K562 (cell line): ENCODE data around the gene SLC4A2. TPM values are rescaled to one million over a fixed set of nuclear protein-coding genes. Genes with fewer than 3 reads are reported as not detected.
A peak's percentile ranks its signal among the peaks of the same experiment; 100 is the strongest.

Experiments
- BRF2 ChIP-seq: IDR thresholded peaks from 3 replicates; pipeline ENCODE4 v1.6.1; 2011; ENCODE audit warnings: borderline replicate concordance, mild to moderate bottlenecking; ENCODE audit not compliant: insufficient read length, insufficient read depth
- DMBX1 ChIP-seq: fragments of 250-450 bp; sonication (Bioruptor Pico); IDR thresholded peaks from 2 replicates; pipeline ENCODE4 v1.8.0; 2022; ENCODE audit warnings: inconsistent platforms, mild to moderate bottlenecking, moderate library complexity, borderline replicate concordance
- GABPB2 ChIP-seq: fragments of 250-450 bp; sonication (Bioruptor Pico); conservative IDR thresholded peaks from 2 replicates; pipeline ENCODE4 v1.5.1; 2021; ENCODE audit warnings: mild to moderate bottlenecking
- HDAC2 ChIP-seq: fragments of 450-650 bp; IDR thresholded peaks from 2 replicates; pipeline ENCODE4 v1.6.1; 2016; ENCODE audit warnings: mild to moderate bottlenecking
- KAT8 ChIP-seq: fragments of 450-650 bp; IDR thresholded peaks from 2 replicates; pipeline ENCODE4 v1.6.1; 2016; ENCODE audit warnings: low read depth, mild to moderate bottlenecking
- KDM5B ChIP-seq: fragments of 200-600 bp; sonication (generic); IDR thresholded peaks from 2 replicates; pipeline ENCODE4 v1.6.1; 2012; ENCODE audit warnings: low read depth, mild to moderate bottlenecking, moderate library complexity, low read length, control low read depth, inconsistent platforms; ENCODE audit not compliant: insufficient replicate concordance
- NFATC3 ChIP-seq: fragments of 450-650 bp; IDR thresholded peaks from 2 replicates; pipeline ENCODE4 v1.6.1; 2017; ENCODE audit warnings: mild to moderate bottlenecking
- NR4A1 ChIP-seq, 2 experiments: fragments of 250-450 bp in 1 of 2; fragments of 450-650 bp in 1 of 2; sonication (Bioruptor Pico) in 1 of 2; IDR thresholded peaks; 2 replicates each; pipeline versions ENCODE4 v1.4.0 to v1.6.1; 2016 to 2020; ENCODE audit warnings: mild to moderate bottlenecking in 2 of 2, missing compliant biosample characterization in 1 of 2, missing genetic modification characterization in 1 of 2, moderate library complexity in 1 of 2
- POU5F1 ChIP-seq: fragments of 150-350 bp; IDR thresholded peaks from 2 replicates; pipeline ENCODE4 v1.6.1; 2014; ENCODE audit warnings: borderline replicate concordance, low read length, low read depth, mild to moderate bottlenecking; ENCODE audit not compliant: partially characterized antibody
- SIX5 ChIP-seq, 2 experiments: IDR thresholded peaks; 2 replicates each; pipeline ENCODE4 v1.6.1; 2011; ENCODE audit warnings: low read length in 2 of 2, borderline replicate concordance in 1 of 2, low read depth in 1 of 2, mild to moderate bottlenecking in 1 of 2, moderate library complexity in 1 of 2; ENCODE audit not compliant: insufficient read depth in 1 of 2
- SP2 ChIP-seq: IDR thresholded peaks from 2 replicates; pipeline ENCODE4 v1.6.1; 2011; ENCODE audit warnings: mild to moderate bottlenecking, low read depth, low read length, moderate library complexity; ENCODE audit not compliant: poor library complexity, severe bottlenecking; ENCODE audit errors: extremely low read depth
- SPI1 ChIP-seq: IDR thresholded peaks from 2 replicates; pipeline ENCODE4 v1.6.1; 2011; ENCODE audit warnings: low read depth, low read length, control low read depth, borderline replicate concordance
- TBL1XR1 ChIP-seq, 2 experiments: IDR thresholded peaks; 2 replicates each; pipeline ENCODE4 v1.6.1; 2012; ENCODE audit warnings: improper control_type of control experiment in 2 of 2, low read length in 2 of 2, mild to moderate bottlenecking in 1 of 2
- VEZF1 ChIP-seq: fragments of 200-800 bp; sonication (Bioruptor generic); IDR thresholded peaks from 2 replicates; pipeline ENCODE4 v1.6.1; 2017; ENCODE audit warnings: missing genetic modification characterization, missing compliant biosample characterization
- ZNF184 ChIP-seq: sonication (generic); formaldehyde crosslinking; IDR thresholded peaks from 2 replicates; pipeline ENCODE4 v1.5.0; 2020; ENCODE audit warnings: missing genetic modification reagents
- ZNF347 ChIP-seq: fragments of 450-650 bp; formaldehyde crosslinking; IDR thresholded peaks from 2 replicates; pipeline ENCODE4 v1.4.0; 2020; ENCODE audit warnings: low read depth, mild to moderate bottlenecking, moderate library complexity
- ZNF445 ChIP-seq: fragments of 250-450 bp; sonication (Bioruptor Pico); IDR thresholded peaks from 2 replicates; pipeline ENCODE4 v1.4.0; 2020; ENCODE audit warnings: low read depth, mild to moderate bottlenecking, moderate library complexity
- ZNF717 ChIP-seq: fragments of 250-450 bp; sonication (Bioruptor Pico); IDR thresholded peaks from 2 replicates; pipeline ENCODE4 v1.5.0; 2021
- ZNF77 ChIP-seq: fragments of 250-450 bp; sonication (Bioruptor Pico); IDR thresholded peaks from 2 replicates; pipeline ENCODE4 v1.5.0; 2020
- ZZZ3 ChIP-seq: fragments of 450-650 bp; IDR thresholded peaks from 2 replicates; pipeline ENCODE4 v1.6.1; 2016; ENCODE audit warnings: antibody characterized with exemption, mild to moderate bottlenecking, moderate library complexity
- polyA plus RNA-seq, 8 experiments: library from polyadenylated mRNA; depleted of rRNA in 4 of 8; stranded (reverse) in 5 of 8; unstranded in 3 of 8; fragments of >200 nt; fragmentation: Nextera tagmentation in 2 of 8; fragmentation: Illumina TruSeq in 1 of 8; extraction: Ambion mirVana in 2 of 8; extraction: Trizol in 1 of 8; gene quantifications; 2 replicates each; pipeline versions ENCODE4 v1.2.1 to v1.2.3, GENCODE V29; 2011 to 2014; ENCODE audit warnings: inconsistent platforms in 1 of 8, missing spikeins in 1 of 8
- total RNA-seq, 7 experiments: library from RNA; depleted of rRNA in 6 of 7; stranded (reverse); fragments of >200 nt in 6 of 7; fragmentation: Illumina TruSeq in 2 of 7; extraction: Trizol in 2 of 7; gene quantifications; 2 replicates each; pipeline versions ENCODE4 v1.2.1 to v1.2.3, GENCODE V29; 2011 to 2021; ENCODE audit warnings: low replicate concordance in 1 of 7
- TF ChIP-seq, protein P1 (sequence below): fragments of 450-650 bp; IDR thresholded peaks from 2 replicates; pipeline ENCODE4 v1.7.0; 2016; ENCODE audit warnings: borderline replicate concordance
- TF ChIP-seq, protein P2 (sequence below): fragments of 250-450 bp; sonication (Bioruptor Pico); IDR thresholded peaks from 2 replicates; pipeline ENCODE4 v1.9.0; 2021; ENCODE audit warnings: mild to moderate bottlenecking, inconsistent platforms

Gene SLC4A2
- total and polyA plus RNA-seq, 9 of the 15 experiments (the other 6 are each of a cell fraction or from before 2014, with no cell fraction given) = 11.4 to 375 (median 130) TPM

- TF ChIP-seq BRF2 (no peak), ZNF184 (CRISPR knock-in tag) (no peak), ZNF347 (no peak), HDAC2 (no peak), KAT8 (no peak), NFATC3 (no peak), KDM5B (peak; percentile 57), DMBX1 (CRISPR knock-in tag) (no peak), VEZF1 (CRISPR knock-in tag) (no peak), GABPB2 (CRISPR knock-in tag) (no peak), TBL1XR1 (IDR thresholded peaks at IDR 0.05; ENCODE audit: low read length in 2 of 2) (0 out of 4 replicates have a peak, but pooled peaks of 1 of the 2 experiments have one; percentile 2), SIX5 (IDR thresholded peaks at IDR 0.05; ENCODE audit: borderline replicate concordance in 1 of 2, insufficient read depth in 1 of 2, low read depth in 1 of 2, low read length in 2 of 2) (no peak), POU5F1 (no peak), SP2 (no peak), SPI1 (no peak), NR4A1 (CRISPR knock-in tag; IDR thresholded peaks at IDR 0.05) (peak; percentile 58; the same call in 1 of the 2 replicates), NR4A1 (tag; IDR thresholded peaks at IDR 0.05) (no peak), ZNF717 (CRISPR knock-in tag) (peak; percentile 63; the same call in 1 of the 2 replicates), ZZZ3 (no peak), ZNF445 (CRISPR knock-in tag) (no peak), ZNF77 (no peak)
- TF ChIP-seq, protein P1, sequence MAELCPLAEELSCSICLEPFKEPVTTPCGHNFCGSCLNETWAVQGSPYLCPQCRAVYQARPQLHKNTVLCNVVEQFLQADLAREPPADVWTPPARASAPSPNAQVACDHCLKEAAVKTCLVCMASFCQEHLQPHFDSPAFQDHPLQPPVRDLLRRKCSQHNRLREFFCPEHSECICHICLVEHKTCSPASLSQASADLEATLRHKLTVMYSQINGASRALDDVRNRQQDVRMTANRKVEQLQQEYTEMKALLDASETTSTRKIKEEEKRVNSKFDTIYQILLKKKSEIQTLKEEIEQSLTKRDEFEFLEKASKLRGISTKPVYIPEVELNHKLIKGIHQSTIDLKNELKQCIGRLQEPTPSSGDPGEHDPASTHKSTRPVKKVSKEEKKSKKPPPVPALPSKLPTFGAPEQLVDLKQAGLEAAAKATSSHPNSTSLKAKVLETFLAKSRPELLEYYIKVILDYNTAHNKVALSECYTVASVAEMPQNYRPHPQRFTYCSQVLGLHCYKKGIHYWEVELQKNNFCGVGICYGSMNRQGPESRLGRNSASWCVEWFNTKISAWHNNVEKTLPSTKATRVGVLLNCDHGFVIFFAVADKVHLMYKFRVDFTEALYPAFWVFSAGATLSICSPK = 0 out of 2 replicates have a peak, but pooled peaks have one; percentile 27
- TF ChIP-seq, protein P2, sequence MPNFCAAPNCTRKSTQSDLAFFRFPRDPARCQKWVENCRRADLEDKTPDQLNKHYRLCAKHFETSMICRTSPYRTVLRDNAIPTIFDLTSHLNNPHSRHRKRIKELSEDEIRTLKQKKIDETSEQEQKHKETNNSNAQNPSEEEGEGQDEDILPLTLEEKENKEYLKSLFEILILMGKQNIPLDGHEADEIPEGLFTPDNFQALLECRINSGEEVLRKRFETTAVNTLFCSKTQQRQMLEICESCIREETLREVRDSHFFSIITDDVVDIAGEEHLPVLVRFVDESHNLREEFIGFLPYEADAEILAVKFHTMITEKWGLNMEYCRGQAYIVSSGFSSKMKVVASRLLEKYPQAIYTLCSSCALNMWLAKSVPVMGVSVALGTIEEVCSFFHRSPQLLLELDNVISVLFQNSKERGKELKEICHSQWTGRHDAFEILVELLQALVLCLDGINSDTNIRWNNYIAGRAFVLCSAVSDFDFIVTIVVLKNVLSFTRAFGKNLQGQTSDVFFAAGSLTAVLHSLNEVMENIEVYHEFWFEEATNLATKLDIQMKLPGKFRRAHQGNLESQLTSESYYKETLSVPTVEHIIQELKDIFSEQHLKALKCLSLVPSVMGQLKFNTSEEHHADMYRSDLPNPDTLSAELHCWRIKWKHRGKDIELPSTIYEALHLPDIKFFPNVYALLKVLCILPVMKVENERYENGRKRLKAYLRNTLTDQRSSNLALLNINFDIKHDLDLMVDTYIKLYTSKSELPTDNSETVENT (CRISPR knock-in tag) = no peak
Observed at GRCh38 chr7:151058781-151059366, 515 bp upstream of the SLC4A2 start (continued).
